SK-N-SH (cell line): ENCODE results near the gene DCLK1. TPM values are rescaled to one million over a fixed set of nuclear protein-coding genes. Genes with fewer than 3 reads are reported as not detected.
A peak's percentile ranks its signal among the peaks of the same experiment; 100 is the strongest.

ENCODE experiments used
- CTCF ChIA-PET: fragments of 300-600, 350-600 bp; formaldehyde crosslinking; extraction: SDS; loops from one replicate; lab custom pipeline; 2021; lab: Yijun Ruan, JAX
- POLR2A ChIA-PET: fragments of 350-600 bp; sonication (Branson Sonifier 250); formaldehyde crosslinking; extraction: SDS; loops from one replicate; lab custom pipeline; 2020; ENCODE audit warnings: antibody characterized with exemption, inconsistent platforms; lab: Yijun Ruan, JAX
- DNase-seq: peaks from one replicate; pipeline ENCODE4 v3.0.0; 2012
- H2AFZ ChIP-seq: fragments of 200-600 bp; sonication (generic); 2 replicates; pipeline ENCODE4 v1.8.1; 2016; ENCODE audit warnings: antibody characterized with exemption, mild to moderate bottlenecking, low read depth
- H3F3A ChIP-seq: fragments of 200-600 bp; sonication (generic); replicated peaks from 2 replicates; pipeline ENCODE3; 2016; ENCODE audit warnings: antibody characterized with exemption, mild to moderate bottlenecking; ENCODE audit not compliant: insufficient read depth
- H3K27ac ChIP-seq, 2 experiments: fragments of 200-500 bp in 1 of 2; fragments of 200-600 bp in 1 of 2; sonication (Bioruptor generic) in 1 of 2; sonication (generic), shearing (Covaris generic) in 1 of 2; 2 replicates each; pipeline versions ENCODE4 v1.5.1 to v1.6.1; 2014 to 2016; ENCODE audit warnings: low read depth in 2 of 2, inconsistent platforms in 1 of 2, low read length in 1 of 2, mild to moderate bottlenecking in 1 of 2, mixed read lengths in 1 of 2
- H3K27me3 ChIP-seq: fragments of 200-600 bp; sonication (generic), shearing (Covaris generic); 2 replicates; pipeline ENCODE4 v1.6.1; 2016; ENCODE audit warnings: mixed run types; ENCODE audit not compliant: insufficient read depth
- H3K36me3 ChIP-seq, 2 experiments: fragments of 200-500 bp in 1 of 2; fragments of 200-600 bp in 1 of 2; sonication (Bioruptor generic) in 1 of 2; sonication (generic) in 1 of 2; replicated peaks in 1 of 2; 2 replicates each; pipeline versions ENCODE3 to v1.5.1; 2014 to 2016; ENCODE audit warnings: low read length in 1 of 2, mild to moderate bottlenecking in 1 of 2; ENCODE audit not compliant: insufficient read depth in 2 of 2, control insufficient read depth in 1 of 2
- H3K4me1 ChIP-seq, 2 experiments: fragments of 200-500 bp in 1 of 2; fragments of 200-600 bp in 1 of 2; sonication (Bioruptor generic) in 1 of 2; sonication (generic), shearing (Covaris generic) in 1 of 2; 2 replicates each; pipeline versions ENCODE4 v1.5.1 to v1.6.1; 2014 to 2016; ENCODE audit warnings: low read depth in 1 of 2, low read length in 1 of 2, mixed run types in 1 of 2; ENCODE audit not compliant: insufficient read depth in 2 of 2, control insufficient read depth in 1 of 2
- H3K4me2 ChIP-seq: fragments of 200-600 bp; sonication (generic), shearing (Covaris generic); 2 replicates; pipeline ENCODE4 v1.6.1; 2017; ENCODE audit warnings: mixed run types
- H3K4me3 ChIP-seq, 2 experiments: fragments of 200-500 bp in 1 of 2; fragments of 200-600 bp in 1 of 2; sonication (Bioruptor generic) in 1 of 2; sonication (generic), shearing (Covaris generic) in 1 of 2; 2 replicates each; pipeline versions ENCODE4 v1.5.1 to v1.8.1; 2014 to 2016; ENCODE audit warnings: low read depth in 2 of 2, inconsistent platforms in 1 of 2, low read length in 1 of 2, mild to moderate bottlenecking in 1 of 2, mixed read lengths in 1 of 2, moderate library complexity in 1 of 2
- H3K79me2 ChIP-seq: fragments of 200-600 bp; sonication (generic); 2 replicates; pipeline ENCODE4 v1.8.1; 2017; ENCODE audit warnings: mild to moderate bottlenecking; ENCODE audit not compliant: insufficient read depth
- H3K9ac ChIP-seq: fragments of 200-600 bp; sonication (generic); 2 replicates; pipeline ENCODE4 v1.6.1; 2017; ENCODE audit warnings: mixed run types
- H3K9me2 ChIP-seq: fragments of 200-600 bp; sonication (generic); 2 replicates; pipeline ENCODE4 v1.6.1; 2017; ENCODE audit warnings: mixed run types
- H3K9me3 ChIP-seq: fragments of 200-600 bp; sonication (generic); 2 replicates; pipeline ENCODE4 v1.6.1; 2017; ENCODE audit warnings: mixed run types, mild to moderate bottlenecking, moderate library complexity
- H4K20me1 ChIP-seq: fragments of 200-600 bp; sonication (generic); 2 replicates; pipeline ENCODE4 v1.6.1; 2017; ENCODE audit warnings: mild to moderate bottlenecking, mixed run types; ENCODE audit not compliant: insufficient read depth
- CHD2 ChIP-seq: fragments of 150-350 bp; IDR thresholded peaks from 2 replicates; pipeline ENCODE4 v1.6.1; 2018; ENCODE audit warnings: low read length; ENCODE audit not compliant: partially characterized antibody
- CTCF ChIP-seq: fragments of 200-600 bp; sonication (generic); IDR thresholded peaks from 2 replicates; pipeline ENCODE4 v1.6.1; 2017; ENCODE audit warnings: antibody characterized with exemption, mild to moderate bottlenecking, moderate library complexity
- FOXM1 ChIP-seq: IDR thresholded peaks from 2 replicates; pipeline ENCODE4 v1.4.0; 2012; ENCODE audit warnings: low read depth, mild to moderate bottlenecking
- GATA2 ChIP-seq: sonication (generic); formaldehyde crosslinking; IDR thresholded peaks from 2 replicates; pipeline ENCODE4 v1.5.0; 2020; ENCODE audit warnings: mild to moderate bottlenecking, missing genetic modification reagents
- IRF3 ChIP-seq: fragments of 150-350 bp; IDR thresholded peaks from 2 replicates; pipeline ENCODE4 v1.6.1; 2016; ENCODE audit warnings: mild to moderate bottlenecking, low read depth, low read length
- MAX ChIP-seq: IDR thresholded peaks from 2 replicates; pipeline ENCODE4 v1.4.0; 2012; ENCODE audit warnings: low read depth
- MEF2A ChIP-seq: IDR thresholded peaks from 2 replicates; pipeline ENCODE4 v1.4.0; 2012; ENCODE audit warnings: low read depth, borderline replicate concordance
- POLR2AphosphoS5 ChIP-seq: IDR thresholded peaks from 2 replicates; pipeline ENCODE4 v1.6.1; 2012; ENCODE audit warnings: low read depth, low read length
- RAD21 ChIP-seq: IDR thresholded peaks from 2 replicates; pipeline ENCODE4 v1.6.1; 2012; ENCODE audit warnings: mild to moderate bottlenecking, low read length
- RCOR1 ChIP-seq: fragments of 150-350 bp; IDR thresholded peaks from 2 replicates; pipeline ENCODE4 v1.6.1; 2017; ENCODE audit warnings: antibody characterized with exemption, low read length
- SIN3A ChIP-seq: IDR thresholded peaks from 2 replicates; pipeline ENCODE4 v1.6.1; 2012; ENCODE audit warnings: low read depth, mild to moderate bottlenecking, low read length, moderate library complexity, borderline replicate concordance
- SMC3 ChIP-seq: IDR thresholded peaks from 2 replicates; pipeline ENCODE4 v1.6.1; 2012; ENCODE audit warnings: low read depth, low read length, improper control_type of control experiment
- YY1 ChIP-seq: IDR thresholded peaks from 2 replicates; pipeline ENCODE4 v1.4.0; 2012; ENCODE audit warnings: low read depth, mild to moderate bottlenecking
- ZBTB33 ChIP-seq: IDR thresholded peaks from 2 replicates; pipeline ENCODE4 v1.4.0; 2012; ENCODE audit warnings: low read depth, borderline replicate concordance
- WGBS: methylation state at CpG from one replicate; pipeline ENCODE4 v1.1.6; 2017; ENCODE audit warnings: low lambda C conversion rate; 5-methylcytosine and 5-hydroxymethylcytosine counted together
- polyA plus RNA-seq, 3 experiments: library from polyadenylated mRNA; depleted of rRNA; stranded (reverse); fragments of >200 nt; gene quantifications; 2 replicates each; pipeline ENCODE4 v1.2.3, GENCODE V29; 2012

Gene DCLK1
- polyA plus RNA-seq, 1 of the 3 experiments (the other 2 are of a cell fraction), result 1.1 TPM

GRCh38 chr13:35720690-35721554 lies 410.3 kb downstream of the DCLK1 start:
- DNase-seq, result peak; percentile 89
- TF ChIP-seq RCOR1 (peak; percentile 72; the same call in 1 of the 2 replicates), FOXM1 (no peak), GATA2 (CRISPR knock-in tag) (peak; percentile 71; the same call in 1 of the 2 replicates), MAX (no peak), CTCF (peak; percentile 98), RAD21 (peak; percentile 98), SMC3 (peak; percentile 98)
- H3K4me3 ChIP-seq, result peak overlapping the region; percentile 26 to 35; a peak in 3 of 4 replicates

GRCh38 chr13:35720290-35720689 lies 410.9 kb downstream of the DCLK1 start:
- CTCF ChIA-PET, result interaction anchor here (0.6 to 3.9 kb wide), 35 partner anchors 10 to 555 kb away, joined by 3 to 26 read pairs (median 4); partner anchors contain the start of gene MAB21L1
- DNase-seq, result no peak
- H3K9me2 ChIP-seq, result no peaks in the 10 kb centered on the region
- H3K4me1 ChIP-seq, result peaks cover 0 to 43% of the 10 kb centered on the region in 2 experiments; a peak in 3 of 4 replicates
- H3K36me3 ChIP-seq, result no peaks in the 10 kb centered on the region
- no peaks in the 10 kb centered on the region for H4K20me1 ChIP-seq
- no peak overlapping the region for H3K9ac ChIP-seq
- no peaks in the 10 kb centered on the region for H3K9me3 ChIP-seq
- H2AFZ ChIP-seq, result no peak overlapping the region
- no peak overlapping the region for H3K4me2 ChIP-seq
- no peak overlapping the region for H3K27ac ChIP-seq
- no peaks in the 10 kb centered on the region for H3K79me2 ChIP-seq
- no peak overlapping the region for H3K4me3 ChIP-seq
- no peaks in the 10 kb centered on the region for H3K27me3 ChIP-seq
- 85% methylated on average over 5 of the region's 5 CpGs for WGBS
- peaks cover 2% of the 10 kb centered on the region for H3F3A ChIP-seq
- POLR2A ChIA-PET, result interaction anchor here (1.4 kb wide), 1 partner anchor 244 kb away, joined by 9 read pairs; the partner anchor contains the start of gene MAB21L1
- TF ChIP-seq SIN3A (no peak), MEF2A (no peak), POLR2AphosphoS5 (no peak), RAD21 (no peak), ZBTB33 (no peak), IRF3 (no peak), FOXM1 (no peak), MAX (no peak), CHD2 (no peak), YY1 (no peak)

More at GRCh38 chr13:35720690-35721554, 410.3 kb downstream of the DCLK1 start:
- Histone ChIP-seq H3K79me2 (no peaks in the 10 kb centered on the region), H3K27ac (peak overlapping the region in 1 of 2 experiments; percentile 50; a peak in 1 of 4 replicates), H3K4me2 (peak overlapping the region; percentile 58), H3K4me1 (peaks cover 0 to 37% of the 10 kb centered on the region in 2 experiments; a peak in 3 of 4 replicates), H3K36me3 (no peaks in the 10 kb centered on the region), H3K9me2 (no peaks in the 10 kb centered on the region), H3K27me3 (no peaks in the 10 kb centered on the region), H3K9ac (no peak overlapping the region), H3K9me3 (no peaks in the 10 kb centered on the region), H3F3A (no peaks in the 10 kb centered on the region), H2AFZ (peak overlapping the region; percentile 58; the same call in 1 of the 2 replicates), H4K20me1 (no peaks in the 10 kb centered on the region)
- ChIA-PET POLR2A (interaction anchor here (1.4 kb wide), 1 partner anchor 245 kb away, joined by 9 read pairs; the partner anchor contains the start of gene MAB21L1), CTCF (interaction anchor here (0.6 to 3.9 kb wide), 39 partner anchors 9 to 694 kb away, joined by 3 to 52 read pairs (median 4); partner anchors contain the start of gene MAB21L1)
- WGBS, result 38% methylated on average over 20 of the region's 21 CpGs
